B cell (primary cell): Measurements from ENCODE around the gene TMEM223. TPM values are rescaled to one million over a fixed set of nuclear protein-coding genes. Genes with fewer than 3 reads are reported as not detected.
A peak's percentile ranks its signal among the peaks of the same experiment; 100 is the strongest.

ENCODE experiments used
- ATAC-seq: fragments of 200-7000 bp; cut with Tn5 transposase; one replicate; pipeline ENCODE4 v1.10.0; 2021; ENCODE audit warnings: low read depth, mild to moderate bottlenecking, moderate number of reproducible peaks, moderate library complexity
- CTCF ChIA-PET: fragments of 350-600 bp; sonication (Branson Sonifier 250); formaldehyde crosslinking; loops from one replicate; lab custom pipeline; 2021; ENCODE audit warnings: antibody characterized with exemption, inconsistent platforms; lab: Charles Lee
- POLR2A ChIA-PET: fragments of 350-600 bp; sonication (Branson Sonifier 250); formaldehyde crosslinking; loops from one replicate; lab custom pipeline; 2021; ENCODE audit warnings: antibody characterized with exemption; lab: Charles Lee
- DNase-seq: peaks from one replicate; pipeline ENCODE4 v3.0.0; 2013
- H2AFZ ChIP-seq: 2 replicates; pipeline ENCODE4 v1.6.1; 2012; ENCODE audit warnings: mild to moderate bottlenecking, low read depth, low read length; ENCODE audit not compliant: insufficient read depth, poor library complexity, severe bottlenecking
- H3K27ac ChIP-seq, 2 donors: 1 replicate in 1 of 2; 2 replicates in 1 of 2; pipeline ENCODE4 v1.5.1; 2012 to 2013; ENCODE audit warnings: low read length in 2 of 2, mild to moderate bottlenecking in 2 of 2, moderate library complexity in 1 of 2
- H3K27me3 ChIP-seq, 4 experiments: fragments of 200-600 bp in 1 of 4; sonication (generic) in 1 of 4; replicated peaks in 1 of 4; 1 replicate in 2 of 4; 2 replicates in 2 of 4; pipeline versions ENCODE4 v1.6.1 to v1.7.0; 2013 to 2016; ENCODE audit warnings: low read length in 3 of 4, mild to moderate bottlenecking in 2 of 4, mixed read lengths in 1 of 4, moderate library complexity in 1 of 4; ENCODE audit not compliant: insufficient read depth in 4 of 4, control insufficient read depth in 3 of 4; ENCODE audit errors: control extremely low read depth in 1 of 4
- H3K36me3 ChIP-seq, 2 experiments: replicated peaks in 1 of 2; 1 replicate in 1 of 2; 2 replicates in 1 of 2; pipeline versions ENCODE4 v1.6.1 to v1.7.1; 2013; ENCODE audit warnings: low read length in 1 of 2; ENCODE audit not compliant: insufficient read depth in 2 of 2, control insufficient read depth in 1 of 2; ENCODE audit errors: control extremely low read depth in 1 of 2, extremely low read depth in 1 of 2
- H3K4me1 ChIP-seq, 2 donors: fragments of 200-600 bp in 1 of 2; sonication (generic) in 1 of 2; 1 replicate in 1 of 2; 2 replicates in 1 of 2; pipeline versions ENCODE4 v1.5.1 to v1.6.1; 2013 to 2017; ENCODE audit warnings: low read length in 2 of 2; ENCODE audit not compliant: control insufficient read depth in 2 of 2, insufficient read depth in 2 of 2
- H3K4me2 ChIP-seq: replicated peaks from 2 replicates; pipeline ENCODE3; 2012; ENCODE audit warnings: mild to moderate bottlenecking, low read depth, low read length; ENCODE audit not compliant: poor library complexity, severe bottlenecking
- H3K4me3 ChIP-seq, 5 experiments: fragments of 200-600 bp in 1 of 5; sonication (generic) in 1 of 5; 1 replicate in 3 of 5; 2 replicates in 2 of 5; pipeline versions ENCODE4 v1.5.1 to v1.7.0; 2011 to 2016; ENCODE audit warnings: low read length in 4 of 5, mild to moderate bottlenecking in 4 of 5, low read depth in 2 of 5, control low read depth in 1 of 5, moderate library complexity in 1 of 5; ENCODE audit not compliant: insufficient read depth in 1 of 5; ENCODE audit errors: control extremely low read depth in 1 of 5, extremely low read depth in 1 of 5
- H3K79me2 ChIP-seq: fragments of 200-600 bp; sonication (generic); one replicate; pipeline ENCODE4 v1.6.0; 2016; ENCODE audit warnings: low read length; ENCODE audit not compliant: control insufficient read depth, insufficient read depth
- H3K9ac ChIP-seq: fragments of 200-600 bp; sonication (generic); 2 replicates; pipeline ENCODE4 v1.6.1; 2017; ENCODE audit warnings: mild to moderate bottlenecking, low read length, moderate library complexity
- H3K9me3 ChIP-seq, 3 donors: one replicate each; pipeline versions ENCODE4 v1.6.1 to v1.7.1; 2013; ENCODE audit warnings: low read length in 2 of 3; ENCODE audit not compliant: control insufficient read depth in 2 of 3, insufficient read depth in 1 of 3; ENCODE audit errors: control extremely low read depth in 1 of 3
- H4K20me1 ChIP-seq: 2 replicates; pipeline ENCODE4 v1.6.0; 2012; ENCODE audit warnings: mild to moderate bottlenecking, low read length; ENCODE audit not compliant: insufficient read depth, control insufficient read depth, poor library complexity, severe bottlenecking
- H3K27ac Mint-ChIP-seq: one replicate; pipeline ENCODE4 v1.8.0; 2021; ENCODE audit warnings: mixed read lengths
- H3K27me3 Mint-ChIP-seq: one replicate; pipeline ENCODE4 v1.8.0; 2021; ENCODE audit warnings: mixed read lengths
- H3K4me1 Mint-ChIP-seq: one replicate; pipeline ENCODE4 v1.8.0; 2021; ENCODE audit warnings: mixed read lengths
- H3K4me3 Mint-ChIP-seq: one replicate; pipeline ENCODE4 v1.8.0; 2021; ENCODE audit warnings: mixed read lengths
- H3K9me3 Mint-ChIP-seq: one replicate; pipeline ENCODE4 v1.8.0; 2022; ENCODE audit warnings: mixed read lengths; ENCODE audit not compliant: insufficient read depth
- CTCF ChIP-seq: fragments of 200-600 bp; IDR thresholded peaks from one replicate; pipeline ENCODE4 v1.8.0; 2022; ENCODE audit warnings: antibody characterized with exemption, mild to moderate bottlenecking
- EZH2 ChIP-seq: IDR thresholded peaks from 2 replicates; pipeline ENCODE4 v1.6.1; 2012; ENCODE audit warnings: borderline replicate concordance, low read depth, mild to moderate bottlenecking, moderate library complexity, low read length; ENCODE audit not compliant: insufficient read depth, poor library complexity, severe bottlenecking
- WGBS: methylation state at CpG from one replicate; pipeline ENCODE4 v1.1.5; 2013; ENCODE audit warnings: missing lambda C conversion rate; ENCODE audit not compliant: insufficient coverage; 5-methylcytosine and 5-hydroxymethylcytosine counted together
- intact Hi-C: fragments of 100-400 bp; cut with micrococcal nuclease; formaldehyde crosslinking; loops from one replicate; pipeline ENCODE4 v1.10.0; 2022
- polyA plus RNA-seq: library from polyadenylated mRNA; depleted of rRNA; stranded (reverse); fragments of >200 nt; gene quantifications from 2 replicates; pipeline ENCODE4 v1.2.3, GENCODE V29; 2012
- total RNA-seq, 2 donors: library from RNA; stranded (reverse); fragments of 120-200 nt in 1 of 2; gene quantifications; 1 replicate in 1 of 2; 2 replicates in 1 of 2; pipeline versions ENCODE4 v1.2.3 to v1.2.4, GENCODE V29; 2013 to 2022

Gene TMEM223
- total and polyA plus RNA-seq, 2 donors (not counting 1 experiment from before 2014, with no cell fraction given) = 12.0 to 15.6 TPM

DNA sequence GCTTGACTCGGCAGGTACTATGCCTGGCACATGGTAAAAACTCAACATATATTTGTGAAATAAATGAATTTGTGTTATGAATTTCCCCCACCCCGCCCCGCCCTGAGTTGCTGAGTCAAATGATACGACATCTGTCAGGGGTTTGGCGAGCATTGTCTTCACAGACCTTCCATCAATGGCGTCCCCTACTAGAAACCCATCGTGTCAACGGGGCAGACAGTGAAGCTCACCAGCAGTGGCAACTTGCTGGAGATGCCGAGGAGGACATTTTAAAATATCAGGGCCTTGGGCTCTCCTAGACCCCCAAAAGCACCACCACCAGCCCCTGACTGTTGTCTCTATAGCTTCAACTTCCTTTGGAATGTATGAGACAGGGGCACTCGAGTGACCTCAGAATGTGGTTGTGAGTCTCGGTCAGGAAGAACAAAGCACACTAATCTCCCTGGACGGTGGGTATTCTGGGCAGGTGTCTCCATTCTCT lies 14.2 kb upstream of the TMEM223 start:
- no peaks in the 10 kb centered on the region for H3K27me3 Mint-ChIP-seq

More for the DNA sequence above, 14.2 kb upstream of the TMEM223 start:
- no peaks in the 10 kb centered on the region for H3K27me3 ChIP-seq
- H3K4me3 Mint-ChIP-seq = peak overlapping the region; percentile 100
- H3K4me2 ChIP-seq = peak overlapping the region; percentile 82
- H3K4me1 Mint-ChIP-seq = peaks cover 32% of the 10 kb centered on the region
- intact Hi-C loops = loop anchor here (1.0 kb wide), 6 partner anchors 14 to 56 kb away; partner anchors contain the start of genes TMEM179B, TMEM223 and WDR74
- H3K4me1 ChIP-seq = peaks cover 11 to 25% of the 10 kb centered on the region in 2 donors
- peak overlapping the region; percentile 99 for H3K27ac Mint-ChIP-seq
- H3K9ac ChIP-seq = peak overlapping the region; percentile 91
- peak overlapping the region; percentile 67 to 96 (median 81) for H3K4me3 ChIP-seq
- H3K9me3 Mint-ChIP-seq = no peaks in the 10 kb centered on the region
- TF ChIP-seq CTCF (no peak), EZH2 (no peak)
- H2AFZ ChIP-seq = peak overlapping the region; percentile 66
- no peaks in the 10 kb centered on the region for H3K9me3 ChIP-seq
- peaks cover 8 to 24% of the 10 kb centered on the region in 2 experiments for H3K36me3 ChIP-seq
- H3K79me2 ChIP-seq = peaks cover 39% of the 10 kb centered on the region
- WGBS = 14% methylated on average over 4 of the region's 12 CpGs
- ATAC-seq (no peak), DNase-seq (no peak)
- peak overlapping the region in 1 of 2 donors; percentile 60 for H3K27ac ChIP-seq
- ChIA-PET POLR2A (interaction anchor here (0.6 to 3.4 kb wide), 15 partner anchors 10 to 1458 kb away, joined by 3 to 27 read pairs (median 6); partner anchors contain the start of genes HNRNPUL2, STX5, TEX54 and WDR74), CTCF (interaction anchor here (0.8 to 1.9 kb wide), 5 partner anchors 12 to 56 kb away, joined by 3 to 10 read pairs (median 3); partner anchors contain the start of genes TEX54 and WDR74)
- peaks cover 13% of the 10 kb centered on the region for H4K20me1 ChIP-seq
